Measurements from ENCODE around the gene LTN1.
"Not testable (repeated sequence)": the region's sequence is repeated elsewhere in the genome, so short reads cannot be mapped to it uniquely, and the experiment has no call there.

LTN1 gene

DNA sequence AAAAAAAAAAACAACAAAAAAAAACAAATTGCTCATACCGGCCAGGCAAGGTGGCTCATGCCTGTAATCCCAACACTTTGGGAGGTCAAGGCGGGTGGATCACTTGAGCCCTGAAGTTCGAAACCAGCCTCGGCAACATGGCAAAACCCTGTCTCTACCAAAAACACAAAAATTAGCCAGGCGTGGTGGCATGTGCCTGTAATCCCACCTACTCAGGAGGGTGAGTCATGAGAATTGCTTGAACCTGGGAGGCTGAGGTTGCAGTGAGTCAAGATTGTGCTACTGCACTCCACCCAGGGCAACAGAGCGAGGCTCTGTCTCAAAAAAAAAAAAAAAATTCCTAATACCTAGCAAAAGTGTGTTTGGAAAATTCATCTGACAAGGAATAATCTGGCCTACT lies 4.5 kb downstream of the LTN1 start:
- not testable (repeated sequence) for DNase-seq (ENCODE audit: low read depth)

DNA sequence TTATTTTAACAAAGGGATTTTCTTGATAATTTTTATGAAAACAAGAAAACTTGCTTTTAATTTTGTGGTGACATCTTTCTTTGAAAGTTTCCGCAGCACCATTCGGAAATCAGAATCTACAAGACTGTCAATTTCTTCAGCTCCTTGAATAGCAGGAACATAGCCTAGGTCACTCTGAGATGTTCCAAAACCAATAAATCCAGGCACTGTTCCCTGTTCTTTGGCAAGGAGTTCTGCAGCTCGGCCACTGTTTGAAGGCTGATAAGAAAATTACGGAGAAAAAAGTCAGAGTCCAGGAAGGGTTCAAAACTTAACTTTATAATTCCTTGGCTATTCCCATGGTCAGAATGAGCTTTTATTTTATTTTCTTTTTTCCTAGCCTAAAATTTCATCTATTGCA lies 6.0 kb downstream of the LTN1 start:
- no peak for DNase-seq (ENCODE audit: low read depth)

DNA sequence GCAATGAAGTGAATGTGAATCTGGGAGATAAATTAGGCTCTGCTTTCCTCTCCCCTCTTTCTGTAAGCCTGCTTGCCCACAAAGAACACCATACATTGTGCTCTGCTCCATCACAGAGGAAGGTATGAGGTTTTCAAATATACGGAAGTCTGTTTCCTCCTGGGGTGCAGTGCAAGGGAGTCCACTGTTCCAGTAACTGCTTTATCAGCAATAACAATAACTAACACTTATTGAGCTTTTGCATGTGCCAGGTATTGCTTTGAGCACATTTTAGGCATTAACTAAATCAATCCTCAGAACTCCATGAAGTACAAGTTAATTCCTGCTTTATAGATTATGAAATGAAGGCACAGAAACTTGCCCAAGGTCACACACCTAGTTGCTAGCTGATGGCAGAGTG lies 10.0 kb downstream of the LTN1 start:
- DNase-seq (ENCODE audit: low read depth): no peak

DNA sequence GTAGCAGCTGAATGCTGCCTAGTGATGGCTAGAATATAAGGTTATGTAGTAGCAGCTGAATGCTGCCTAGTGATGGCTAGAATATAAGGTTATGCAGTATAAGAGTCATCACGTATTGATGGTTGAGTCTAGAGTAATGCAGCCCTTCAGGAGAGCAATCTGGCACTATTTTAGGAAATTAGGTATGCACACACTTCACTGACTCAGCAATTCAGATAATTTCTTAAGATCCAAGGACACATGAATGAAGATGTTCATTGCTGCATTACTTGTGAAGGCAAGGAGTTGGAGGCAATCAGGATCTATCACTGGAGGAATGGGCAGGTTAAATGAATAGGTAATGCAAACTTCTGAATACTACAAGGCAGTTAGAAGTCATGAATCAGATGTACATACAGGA lies 13.6 kb downstream of the LTN1 start:
- no peak for DNase-seq (ENCODE audit: low read depth)

DNA sequence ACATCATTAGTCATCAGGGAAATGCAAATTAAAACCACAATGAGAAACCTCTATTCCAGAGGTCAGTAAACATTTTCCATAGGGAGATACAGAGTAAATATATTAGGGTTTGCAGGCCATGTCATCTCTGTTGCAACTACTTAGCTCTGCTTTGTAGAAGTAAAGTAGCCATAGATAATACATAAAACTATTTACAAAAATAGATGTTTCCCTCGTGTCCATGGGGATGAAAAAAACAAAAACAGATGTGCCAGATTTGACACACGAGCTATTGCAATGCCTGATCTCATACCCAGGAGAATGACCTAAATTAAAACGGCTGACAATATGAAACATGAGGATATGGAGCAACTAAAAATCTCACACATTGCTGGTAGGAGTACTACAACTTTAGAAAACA lies 17.3 kb downstream of the LTN1 start:
- no peak for DNase-seq (ENCODE audit: low read depth)

DNA sequence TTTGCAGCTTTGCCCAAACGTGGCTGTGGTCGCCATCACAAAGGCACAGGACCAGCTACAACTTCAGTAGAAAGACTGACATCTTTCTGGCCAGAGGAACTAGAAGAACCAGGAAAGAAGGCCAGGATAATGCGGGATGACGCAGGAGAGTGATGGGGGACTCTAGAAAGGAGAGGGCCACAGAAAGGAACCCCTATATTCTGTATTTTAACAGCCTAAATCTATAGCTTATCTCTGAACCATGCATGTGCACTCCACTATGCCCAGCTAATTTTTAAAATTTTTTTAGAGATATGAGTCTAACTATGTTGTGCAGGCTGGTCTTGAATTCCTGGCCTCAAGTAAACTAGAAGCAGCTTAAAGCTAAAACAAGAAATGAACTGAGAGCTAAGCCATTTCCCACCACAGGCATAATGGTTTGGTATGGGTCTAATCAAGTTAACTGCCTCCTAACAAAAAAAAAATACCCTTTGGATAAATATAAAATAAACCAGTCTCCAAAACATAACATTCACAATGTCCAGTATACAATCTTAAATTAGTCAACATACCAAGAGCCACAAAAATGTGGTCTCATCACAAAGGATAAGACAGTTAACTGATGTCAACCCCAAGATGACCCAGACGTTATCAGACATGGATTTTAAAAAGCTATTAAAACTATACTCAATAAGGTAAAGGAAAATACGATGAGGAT lies 18.0 kb downstream of the LTN1 start:
- DNase-seq (ENCODE audit: low read depth): no peak

DNA sequence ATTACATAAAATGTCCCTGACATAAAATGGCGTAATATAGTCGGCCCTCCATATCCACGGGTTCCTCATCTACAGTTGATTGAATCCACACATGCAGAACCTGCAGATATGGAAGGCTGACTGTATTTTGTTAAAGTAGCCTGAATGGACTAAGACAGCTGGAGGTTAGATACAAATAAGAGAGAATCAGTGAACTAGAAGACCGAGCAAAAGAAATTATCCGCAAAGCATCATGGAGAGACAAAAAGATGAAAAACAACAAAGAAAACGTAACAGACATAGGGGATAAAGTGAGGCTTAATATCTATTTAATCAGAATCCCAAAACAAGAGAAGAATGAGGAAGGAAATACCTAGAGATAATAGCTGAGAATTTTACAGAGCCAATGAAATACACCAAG lies 20.3 kb downstream of the LTN1 start:
- DNase-seq (ENCODE audit: low read depth): no peak

DNA sequence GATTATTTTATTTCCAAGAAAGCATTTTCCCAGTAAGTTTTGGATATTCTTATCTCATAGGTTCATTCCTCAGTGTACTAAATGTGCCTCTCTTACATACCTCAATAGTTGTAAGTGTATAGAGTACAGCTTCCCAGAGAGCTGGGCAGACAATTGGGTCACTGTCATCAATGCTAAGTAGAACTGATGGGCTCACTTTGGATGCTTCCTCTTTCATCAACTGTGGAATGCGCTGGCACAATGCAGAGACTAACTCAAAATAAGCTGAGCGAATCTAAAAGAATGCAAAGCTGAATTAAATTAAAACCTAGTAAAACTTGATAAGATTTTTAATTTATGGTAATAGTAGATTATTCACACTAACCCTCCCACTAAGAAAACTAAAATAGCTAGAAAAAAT lies 21.5 kb downstream of the LTN1 start:
- DNase-seq (ENCODE audit: low read depth): no peak

DNA sequence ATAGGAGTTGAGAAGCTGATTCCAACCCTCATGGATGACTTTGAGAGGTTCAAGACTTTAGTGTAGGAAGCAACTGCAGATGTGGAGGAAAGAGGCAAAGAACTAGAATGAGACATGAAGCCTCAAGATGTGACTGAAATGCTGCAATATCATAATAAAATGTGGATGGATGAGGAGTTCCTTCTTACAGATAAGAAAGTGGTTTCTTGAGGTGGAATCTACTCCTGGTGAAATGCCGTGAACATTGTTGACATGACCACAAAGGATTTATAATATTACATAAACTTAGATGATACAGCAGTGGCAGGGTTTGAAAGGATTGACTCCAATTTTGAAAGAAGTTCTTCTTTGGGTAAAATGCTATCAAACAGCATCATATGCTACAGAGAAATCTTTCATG lies 28.8 kb downstream of the LTN1 start:
- DNase-seq (ENCODE audit: low read depth): no peak

DNA sequence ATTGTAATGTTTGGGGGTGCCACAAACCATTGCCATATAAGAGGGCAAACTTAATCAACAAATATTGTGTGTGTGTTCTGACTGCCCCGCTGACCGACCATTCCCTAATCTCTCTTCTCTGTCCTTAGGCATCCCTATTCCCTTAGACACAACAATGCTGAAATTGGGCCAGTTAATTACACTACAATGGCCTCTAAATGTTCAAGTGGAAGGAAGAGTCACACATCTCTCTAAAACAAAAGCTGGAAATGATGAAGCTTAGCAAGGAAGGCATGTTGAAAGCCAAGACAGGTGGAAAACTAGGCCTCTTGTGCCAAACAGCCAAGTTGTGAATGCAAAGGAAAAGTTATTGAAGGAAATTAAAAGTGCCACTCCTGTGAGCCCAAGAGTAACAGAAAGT lies 30.2 kb downstream of the LTN1 start:
- no peak for DNase-seq (ENCODE audit: low read depth)

DNA sequence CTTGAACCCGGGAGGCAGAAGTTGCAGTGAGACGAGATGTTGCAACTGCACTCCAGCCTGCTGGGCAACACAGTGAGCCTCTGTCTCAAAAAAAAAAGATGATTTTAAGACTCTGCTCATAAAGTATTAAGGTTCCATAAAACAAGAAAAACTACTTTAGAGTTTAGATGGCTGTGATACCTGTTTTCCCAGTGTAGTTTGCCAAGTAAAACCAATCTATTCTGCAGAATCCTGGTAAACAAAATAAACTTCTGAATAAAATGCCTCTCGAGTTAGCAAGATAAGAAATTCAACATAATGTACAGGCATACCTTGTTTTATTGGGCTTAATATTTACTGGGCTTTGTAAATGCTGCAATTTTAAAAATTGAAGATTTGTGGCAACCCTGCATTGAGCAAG lies 30.8 kb downstream of the LTN1 start:
- no peak for DNase-seq (ENCODE audit: low read depth)

DNA sequence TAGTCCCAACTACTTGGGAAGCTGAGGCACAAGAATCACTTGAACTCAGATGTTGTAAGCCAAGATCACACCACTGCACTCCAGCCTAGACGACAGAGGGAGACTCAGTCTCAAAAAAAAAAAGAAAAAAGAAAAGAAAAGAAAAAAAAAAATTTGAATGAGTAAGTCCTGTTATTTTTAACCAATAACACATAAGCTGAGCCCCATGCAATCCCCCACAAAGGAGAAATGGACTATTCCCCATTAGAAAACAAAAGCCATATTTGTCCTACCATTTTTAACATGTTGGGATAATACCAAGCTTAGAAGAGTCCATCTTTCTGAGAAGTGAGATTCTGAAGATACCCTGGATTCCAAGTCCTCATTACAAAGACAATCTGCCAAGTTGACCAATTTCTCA lies 32.4 kb downstream of the LTN1 start:
- DNase-seq (ENCODE audit: low read depth): no peak

DNA sequence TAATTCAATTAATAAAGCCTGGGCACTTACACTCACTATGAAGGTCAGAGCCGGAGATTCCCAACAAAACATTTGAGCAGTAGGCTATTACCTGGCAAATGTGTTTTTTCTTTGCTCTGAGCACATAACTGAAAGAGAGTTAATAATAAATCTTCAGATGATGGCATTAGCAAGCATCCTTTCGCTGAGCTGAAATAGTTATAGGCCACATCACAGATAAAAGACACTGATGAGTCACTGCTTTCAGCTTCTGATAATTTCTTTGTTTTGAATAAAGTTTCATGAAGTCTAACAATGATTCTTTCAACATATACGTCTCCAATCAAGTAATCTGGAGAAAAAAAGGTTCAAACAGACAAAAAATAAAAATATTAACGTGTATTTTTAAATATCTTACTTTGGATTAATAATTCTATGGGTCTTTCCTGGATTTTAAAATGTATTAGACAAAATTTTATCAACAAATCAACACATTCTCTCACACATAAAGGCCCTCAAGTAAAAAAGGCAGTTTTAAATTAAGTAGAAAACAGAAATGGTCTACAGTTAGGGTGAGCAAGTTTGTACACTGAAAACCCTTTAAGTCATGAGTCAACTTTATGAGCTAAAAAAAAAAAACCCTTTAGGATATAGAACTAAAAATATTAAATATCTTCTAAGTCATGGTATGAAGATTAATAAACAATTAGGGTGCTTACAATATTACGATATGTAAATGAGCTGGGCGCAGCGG lies 33.1 kb downstream of the LTN1 start:
- no peak for DNase-seq (ENCODE audit: low read depth)

DNA sequence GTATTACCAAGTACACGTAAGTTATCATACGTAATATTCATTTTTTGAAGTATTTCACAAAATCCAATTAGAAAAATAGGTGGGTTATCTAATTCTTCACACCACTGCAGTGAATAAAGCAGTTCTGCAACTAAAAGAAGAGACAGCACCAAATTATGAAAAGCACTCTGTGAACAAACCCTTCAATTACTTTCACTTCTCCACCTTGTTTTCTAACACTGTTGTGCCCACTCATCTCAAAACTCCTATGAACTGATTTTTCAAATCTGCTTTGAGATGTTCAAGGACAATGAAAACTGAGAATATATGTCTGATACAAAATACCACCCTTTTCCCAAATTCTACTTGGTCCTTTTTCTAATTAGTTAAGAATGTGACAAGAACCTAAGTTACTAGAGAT lies 39.4 kb downstream of the LTN1 start:
- DNase-seq (ENCODE audit: low read depth): no peak

DNA sequence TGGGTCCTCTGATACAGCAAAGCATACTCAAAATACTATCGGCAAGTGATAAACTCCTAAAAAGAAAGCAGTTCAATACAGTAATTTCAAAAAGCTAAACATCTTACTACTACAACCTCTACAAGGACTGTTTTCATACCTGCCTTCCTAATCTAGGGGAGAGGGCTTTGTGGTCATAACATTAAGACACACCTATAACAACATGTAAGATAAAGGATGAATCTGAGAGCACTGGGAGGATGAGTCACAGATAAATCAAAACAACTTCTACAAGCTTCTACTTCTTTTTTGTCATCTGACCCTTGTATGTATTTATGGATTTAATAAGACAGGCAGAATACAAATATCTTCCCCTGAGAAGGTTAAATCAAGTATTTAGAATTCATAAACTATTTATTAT lies 40.0 kb downstream of the LTN1 start:
- no peak for DNase-seq (ENCODE audit: low read depth)

DNA sequence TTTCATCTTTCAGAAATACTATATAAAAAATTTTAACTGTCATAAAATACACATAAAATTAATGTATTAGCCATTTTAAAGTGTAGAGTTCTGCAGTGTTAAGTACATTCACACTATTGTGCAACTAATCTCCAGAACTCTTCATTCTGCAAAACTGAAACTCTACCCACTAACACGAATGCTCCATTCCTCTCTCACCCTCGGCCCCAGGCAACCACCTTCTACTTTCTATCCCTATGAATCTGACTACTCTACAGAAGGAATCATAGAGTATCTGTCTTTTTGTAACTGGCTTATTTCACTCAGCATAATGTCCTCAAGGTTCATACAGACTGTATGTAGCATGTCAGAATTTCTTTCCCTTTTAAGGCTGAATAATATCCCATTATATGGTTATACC lies 43.4 kb downstream of the LTN1 start:
- DNase-seq (ENCODE audit: low read depth): no peak

DNA sequence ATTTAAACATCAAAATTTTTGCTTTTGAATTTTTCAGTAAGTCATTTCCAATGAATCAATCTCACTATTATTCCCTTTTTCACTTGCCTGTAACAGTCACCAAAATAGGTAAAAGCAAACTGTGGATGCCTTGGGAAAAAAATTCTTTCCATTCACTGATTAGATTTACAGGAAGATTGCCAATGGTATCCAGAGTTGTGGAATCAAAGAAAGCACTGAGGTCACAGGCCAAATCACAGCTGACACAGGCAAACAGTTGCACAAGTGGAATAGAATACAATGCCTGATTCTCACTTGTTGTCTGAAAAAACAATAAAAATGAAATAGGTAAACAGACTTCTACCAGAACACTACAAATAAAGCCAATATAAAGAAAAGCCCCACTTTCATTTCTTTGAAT lies 48.4 kb downstream of the LTN1 start:
- no peak for DNase-seq (ENCODE audit: low read depth)

DNA sequence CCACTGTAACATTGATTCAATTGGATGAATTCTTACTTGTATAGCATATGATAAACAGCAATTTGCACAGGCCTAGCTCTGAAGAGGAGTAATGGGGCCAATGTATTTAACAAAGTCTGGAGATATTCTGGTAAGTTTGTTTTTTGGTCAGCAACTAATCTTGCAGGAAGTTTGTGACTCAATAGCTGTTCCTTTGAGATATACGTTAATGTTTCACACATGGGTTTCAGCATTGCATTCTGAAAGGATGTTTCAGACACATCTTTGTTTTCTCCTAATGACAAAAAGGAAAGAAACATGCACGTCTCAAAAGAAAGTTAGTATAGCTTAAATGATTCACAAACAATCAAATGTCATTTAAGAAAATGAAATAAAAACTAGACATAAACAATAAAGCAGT lies 49.0 kb downstream of the LTN1 start:
- no peak for DNase-seq (ENCODE audit: low read depth)

DNA sequence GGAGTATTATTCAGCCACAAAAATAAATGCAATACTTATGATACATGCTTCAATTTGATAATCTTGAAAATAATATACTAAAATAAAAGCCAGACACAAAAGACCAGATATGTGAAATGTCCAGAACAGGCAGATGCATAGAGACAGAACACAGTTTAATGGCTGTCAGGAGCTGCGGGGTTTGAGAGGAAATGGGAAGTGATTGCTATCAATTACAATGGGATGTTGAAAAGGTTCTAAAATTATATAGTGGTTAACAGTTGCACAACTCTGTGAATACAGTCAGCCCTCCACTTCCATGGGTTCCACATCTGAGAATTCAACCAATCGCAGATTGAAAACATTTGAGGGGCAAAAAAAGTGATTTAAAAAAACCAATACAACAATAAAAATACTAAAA lies 54.0 kb downstream of the LTN1 start:
- DNase-seq (ENCODE audit: low read depth): no peak

DNA sequence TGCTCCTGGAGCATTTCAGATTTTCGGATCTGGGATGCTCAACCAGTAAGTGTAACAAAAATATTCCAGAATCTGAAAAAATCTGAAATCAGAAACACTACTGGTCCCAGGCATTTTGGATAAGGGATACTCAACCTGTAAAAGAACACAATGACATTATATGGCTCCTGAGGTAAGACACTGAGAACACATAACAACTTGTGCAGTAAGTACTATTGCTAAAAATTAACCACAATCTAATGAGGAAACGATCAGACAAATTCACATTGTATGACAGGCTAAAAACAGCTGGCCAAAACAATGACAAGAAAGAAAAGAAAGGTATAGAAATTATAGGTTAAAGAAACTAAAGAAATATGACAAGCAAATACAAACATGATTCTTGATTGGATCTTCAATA lies 54.9 kb downstream of the LTN1 start:
- no peak for DNase-seq (ENCODE audit: low read depth)

DNA sequence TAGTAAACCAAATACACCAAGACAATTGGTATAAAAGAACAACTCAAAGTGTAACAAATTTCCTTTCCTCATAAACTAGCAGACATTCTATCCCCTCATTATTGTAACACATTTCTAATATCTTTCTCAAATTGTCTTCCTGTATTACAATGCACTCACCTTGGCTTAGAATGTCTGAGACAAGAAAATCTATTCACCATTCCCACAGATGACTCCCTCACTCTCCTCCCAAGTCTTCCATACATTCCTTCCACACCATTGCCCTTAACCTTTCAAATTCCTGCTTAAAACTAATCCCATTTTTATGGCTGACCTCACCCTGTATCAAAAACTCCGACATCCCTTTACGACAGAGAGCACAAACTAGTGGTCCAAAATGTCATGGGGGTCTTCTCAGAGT lies 56.0 kb downstream of the LTN1 start:
- no peak for DNase-seq (ENCODE audit: low read depth)

DNA sequence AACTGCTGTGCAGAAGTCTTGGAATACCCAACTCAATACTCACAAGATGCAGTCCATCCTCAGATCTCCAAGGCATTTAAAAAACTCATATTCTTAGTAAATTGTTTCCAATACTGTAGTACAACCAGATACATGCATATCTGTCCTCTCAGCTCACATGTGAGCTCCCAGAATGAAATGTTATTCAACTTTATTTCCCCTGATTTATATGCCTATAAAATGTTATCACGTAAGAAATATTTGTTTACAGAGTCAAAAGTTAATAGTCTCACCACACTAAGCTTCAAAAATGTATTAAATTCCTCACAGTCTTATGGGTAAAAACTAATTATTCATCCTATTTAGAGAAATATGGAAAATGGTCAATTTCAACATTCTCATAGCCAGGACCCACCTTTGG lies 56.6 kb downstream of the LTN1 start:
- DNase-seq (ENCODE audit: low read depth): no peak

DNA sequence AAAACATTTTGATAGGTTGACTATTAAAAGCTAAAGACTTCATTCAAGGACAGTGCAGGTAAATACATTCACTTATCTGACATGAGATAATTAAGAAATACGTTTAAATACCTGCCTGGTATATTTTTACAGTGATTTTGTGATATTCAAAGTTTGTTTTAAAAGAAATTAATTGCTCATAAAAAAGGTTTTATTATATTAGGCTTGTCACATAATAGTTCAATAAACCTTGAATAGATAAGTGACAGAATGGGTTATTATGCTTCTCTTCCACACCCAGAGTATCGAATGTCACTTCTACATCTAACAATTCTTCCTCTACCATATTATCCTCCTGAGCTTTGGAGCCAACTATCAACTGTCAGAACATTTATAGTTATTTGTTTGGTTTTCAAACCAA lies 60.0 kb downstream of the LTN1 start:
- no peak for DNase-seq (ENCODE audit: low read depth)

DNA sequence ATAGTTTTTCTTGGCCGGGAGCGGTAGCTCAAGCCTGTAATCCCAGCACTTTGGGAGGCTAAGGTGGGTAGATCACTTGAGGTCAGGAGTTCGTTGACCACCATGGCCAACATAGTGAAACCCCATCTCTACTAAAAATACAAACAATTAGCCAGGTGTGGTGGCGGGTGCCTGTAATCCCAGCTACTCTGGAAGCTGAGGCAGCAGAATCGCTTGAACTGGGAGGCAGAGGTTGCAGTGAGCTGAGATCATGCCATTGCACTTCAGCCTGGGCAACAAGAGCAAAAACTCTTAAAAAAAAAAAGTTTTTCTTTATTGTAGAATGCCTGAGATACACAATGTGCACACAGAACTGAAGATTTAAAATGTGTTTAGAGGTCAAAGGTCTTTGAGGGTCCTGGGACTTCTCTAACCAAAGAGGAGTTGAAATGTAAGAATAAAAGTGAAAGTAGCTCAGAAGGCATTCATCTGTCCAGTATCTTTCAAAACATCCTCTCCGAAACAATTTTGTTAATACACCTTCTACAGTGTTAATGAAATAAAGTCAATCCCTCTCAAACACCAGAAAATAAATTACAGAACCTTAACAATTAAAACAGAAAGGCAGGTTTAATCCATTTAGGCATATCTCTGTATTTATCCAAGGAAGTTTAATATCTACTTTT lies 60.8 kb downstream of the LTN1 start:
- not testable (repeated sequence) for DNase-seq (ENCODE audit: low read depth)
